ENCODE data around the gene CCDC178.

DNA sequence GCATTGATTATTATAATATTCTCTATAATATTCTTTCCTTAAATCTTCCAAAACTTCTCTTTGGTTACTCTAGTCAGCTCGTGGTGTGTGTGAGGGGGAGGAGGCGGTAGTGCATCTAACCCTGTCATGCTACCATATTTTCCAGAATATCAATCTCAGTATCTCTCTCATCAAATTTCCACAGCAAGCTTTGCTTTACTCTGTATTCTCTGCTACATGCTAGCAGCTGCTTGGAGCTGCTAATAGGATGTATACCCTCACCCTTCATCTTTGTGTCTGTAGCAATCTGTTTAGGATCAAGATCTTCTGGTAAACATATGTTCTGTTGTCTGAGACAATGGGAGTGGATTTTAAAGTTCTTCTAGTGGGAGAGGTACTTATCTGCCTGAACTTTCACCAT is 363.9 kb downstream of the CCDC178 start:
- TF ChIP-seq CREB1 (IDR thresholded peaks at IDR 0.05; ENCODE audit: low read depth) (no peak), TAF1 (IDR thresholded peaks at IDR 0.05; ENCODE audit: low read depth) (no peak), YY1 (IDR thresholded peaks at IDR 0.05; ENCODE audit: low read depth) (no peak), ZBTB7A (IDR thresholded peaks at IDR 0.05; ENCODE audit: low read depth) (no peak), TCF12 (IDR thresholded peaks at IDR 0.05; ENCODE audit: low read depth) (no peak), CEBPB (IDR thresholded peaks at IDR 0.05) (no peak), EGR1 (IDR thresholded peaks at IDR 0.05) (no peak)
- TF ChIP-seq, protein P1, sequence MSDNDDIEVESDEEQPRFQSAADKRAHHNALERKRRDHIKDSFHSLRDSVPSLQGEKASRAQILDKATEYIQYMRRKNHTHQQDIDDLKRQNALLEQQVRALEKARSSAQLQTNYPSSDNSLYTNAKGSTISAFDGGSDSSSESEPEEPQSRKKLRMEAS (IDR thresholded peaks at IDR 0.05): no peak
- TF ChIP-seq, protein P2, sequence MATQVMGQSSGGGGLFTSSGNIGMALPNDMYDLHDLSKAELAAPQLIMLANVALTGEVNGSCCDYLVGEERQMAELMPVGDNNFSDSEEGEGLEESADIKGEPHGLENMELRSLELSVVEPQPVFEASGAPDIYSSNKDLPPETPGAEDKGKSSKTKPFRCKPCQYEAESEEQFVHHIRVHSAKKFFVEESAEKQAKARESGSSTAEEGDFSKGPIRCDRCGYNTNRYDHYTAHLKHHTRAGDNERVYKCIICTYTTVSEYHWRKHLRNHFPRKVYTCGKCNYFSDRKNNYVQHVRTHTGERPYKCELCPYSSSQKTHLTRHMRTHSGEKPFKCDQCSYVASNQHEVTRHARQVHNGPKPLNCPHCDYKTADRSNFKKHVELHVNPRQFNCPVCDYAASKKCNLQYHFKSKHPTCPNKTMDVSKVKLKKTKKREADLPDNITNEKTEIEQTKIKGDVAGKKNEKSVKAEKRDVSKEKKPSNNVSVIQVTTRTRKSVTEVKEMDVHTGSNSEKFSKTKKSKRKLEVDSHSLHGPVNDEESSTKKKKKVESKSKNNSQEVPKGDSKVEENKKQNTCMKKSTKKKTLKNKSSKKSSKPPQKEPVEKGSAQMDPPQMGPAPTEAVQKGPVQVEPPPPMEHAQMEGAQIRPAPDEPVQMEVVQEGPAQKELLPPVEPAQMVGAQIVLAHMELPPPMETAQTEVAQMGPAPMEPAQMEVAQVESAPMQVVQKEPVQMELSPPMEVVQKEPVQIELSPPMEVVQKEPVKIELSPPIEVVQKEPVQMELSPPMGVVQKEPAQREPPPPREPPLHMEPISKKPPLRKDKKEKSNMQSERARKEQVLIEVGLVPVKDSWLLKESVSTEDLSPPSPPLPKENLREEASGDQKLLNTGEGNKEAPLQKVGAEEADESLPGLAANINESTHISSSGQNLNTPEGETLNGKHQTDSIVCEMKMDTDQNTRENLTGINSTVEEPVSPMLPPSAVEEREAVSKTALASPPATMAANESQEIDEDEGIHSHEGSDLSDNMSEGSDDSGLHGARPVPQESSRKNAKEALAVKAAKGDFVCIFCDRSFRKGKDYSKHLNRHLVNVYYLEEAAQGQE (IDR thresholded peaks at IDR 0.05; ENCODE audit: low read depth): no peak
